Stimulated activated CD4-positive, alpha-beta T cell treated with anti-CD3 and anti-CD28 coated beads, Interleukin-4, amount 100 ng/mL, for 1 hour (primary cell): Measurements from ENCODE around the gene TBX4.
A peak's percentile ranks its signal among the peaks of the same experiment; 100 is the strongest.

Experiments
- DNase-seq: peaks from one replicate; pipeline ENCODE4 v3.0.0-alpha.2; 2020

Gene TBX4

DNA sequence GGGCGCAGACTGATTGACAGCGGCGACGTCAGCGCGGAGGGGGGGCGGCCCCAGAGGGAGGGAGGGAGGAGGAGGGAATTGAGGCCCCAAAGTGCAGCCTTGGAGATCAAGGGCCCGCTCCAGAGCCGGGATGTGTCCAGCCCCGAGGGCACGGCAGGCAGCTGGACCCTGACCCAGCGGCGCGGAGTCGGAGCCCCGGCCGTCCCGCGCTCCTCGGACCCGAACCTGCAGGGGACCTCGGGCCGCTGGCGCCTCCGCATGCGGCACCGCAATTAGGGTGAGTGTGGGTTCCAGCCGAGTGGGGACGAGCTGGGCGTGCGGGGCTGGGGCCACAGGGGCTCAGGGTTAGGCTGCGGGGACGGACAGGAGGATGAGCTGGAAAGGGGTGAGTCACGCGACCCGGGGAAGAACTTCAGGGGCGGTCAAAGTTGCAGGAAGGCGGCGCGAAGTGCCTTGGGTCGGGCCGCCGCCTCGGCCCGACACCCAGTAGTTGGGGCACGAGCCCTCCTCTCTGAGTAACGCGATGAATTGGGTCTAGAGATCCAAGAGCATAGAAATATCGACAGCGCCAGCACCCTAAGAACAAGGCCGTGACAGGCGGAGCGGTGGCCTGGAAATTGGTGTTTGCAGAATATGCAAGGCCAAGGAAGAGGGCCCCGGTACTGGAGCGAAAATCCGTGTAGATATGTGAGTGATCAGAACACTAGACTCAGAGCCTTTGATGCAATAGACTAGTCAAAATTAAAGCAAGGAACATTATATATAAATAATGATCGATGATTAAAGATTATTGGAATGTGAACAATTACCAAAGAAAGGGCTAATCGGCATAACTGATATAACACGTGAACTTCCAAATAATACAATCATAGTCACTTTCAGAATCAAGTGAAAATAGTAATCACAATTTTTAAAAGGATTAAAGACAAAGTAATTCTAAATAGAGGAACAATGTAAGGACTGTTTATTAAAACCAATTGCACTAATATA is at the start of gene TBX4:
Gene TBX4 (plus strand): TSS at position 122 of the 990 bp plus-strand sequence. CDS start 4,069 bp downstream, outside the sequence.
- DNase-seq = no peak

- no peak for DNase-seq
Measured at GRCh38 chr17:61402978-61403800, 49.0 kb upstream of the TBX4 start.

- no peak for DNase-seq
Measured at GRCh38 chr17:61403801-61404662, 48.2 kb upstream of the TBX4 start.

- DNase-seq = no peak
Measured at GRCh38 chr17:61404663-61404912, 47.6 kb upstream of the TBX4 start.

- no peak for DNase-seq
Measured at GRCh38 chr17:61404913-61405685, 47.1 kb upstream of the TBX4 start.

- no peak for DNase-seq
Measured at GRCh38 chr17:61405686-61406536, 46.3 kb upstream of the TBX4 start.

DNA sequence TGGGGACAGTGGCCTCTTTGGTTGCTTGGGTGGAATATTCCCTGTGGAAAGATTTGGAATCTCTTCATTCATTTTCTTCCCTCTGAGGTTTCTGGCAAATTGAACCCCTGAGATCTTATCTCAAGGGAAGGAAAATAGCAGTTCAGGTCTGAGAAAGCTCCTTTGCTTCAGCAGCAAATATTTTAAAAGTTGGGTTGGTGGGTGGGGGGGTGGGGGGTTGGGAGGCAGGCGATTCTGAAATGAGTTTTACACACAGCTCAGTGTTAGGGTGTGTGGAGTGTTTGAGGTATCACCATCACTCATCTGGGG is 45.7 kb upstream of the TBX4 start:
- DNase-seq = no peak

DNA sequence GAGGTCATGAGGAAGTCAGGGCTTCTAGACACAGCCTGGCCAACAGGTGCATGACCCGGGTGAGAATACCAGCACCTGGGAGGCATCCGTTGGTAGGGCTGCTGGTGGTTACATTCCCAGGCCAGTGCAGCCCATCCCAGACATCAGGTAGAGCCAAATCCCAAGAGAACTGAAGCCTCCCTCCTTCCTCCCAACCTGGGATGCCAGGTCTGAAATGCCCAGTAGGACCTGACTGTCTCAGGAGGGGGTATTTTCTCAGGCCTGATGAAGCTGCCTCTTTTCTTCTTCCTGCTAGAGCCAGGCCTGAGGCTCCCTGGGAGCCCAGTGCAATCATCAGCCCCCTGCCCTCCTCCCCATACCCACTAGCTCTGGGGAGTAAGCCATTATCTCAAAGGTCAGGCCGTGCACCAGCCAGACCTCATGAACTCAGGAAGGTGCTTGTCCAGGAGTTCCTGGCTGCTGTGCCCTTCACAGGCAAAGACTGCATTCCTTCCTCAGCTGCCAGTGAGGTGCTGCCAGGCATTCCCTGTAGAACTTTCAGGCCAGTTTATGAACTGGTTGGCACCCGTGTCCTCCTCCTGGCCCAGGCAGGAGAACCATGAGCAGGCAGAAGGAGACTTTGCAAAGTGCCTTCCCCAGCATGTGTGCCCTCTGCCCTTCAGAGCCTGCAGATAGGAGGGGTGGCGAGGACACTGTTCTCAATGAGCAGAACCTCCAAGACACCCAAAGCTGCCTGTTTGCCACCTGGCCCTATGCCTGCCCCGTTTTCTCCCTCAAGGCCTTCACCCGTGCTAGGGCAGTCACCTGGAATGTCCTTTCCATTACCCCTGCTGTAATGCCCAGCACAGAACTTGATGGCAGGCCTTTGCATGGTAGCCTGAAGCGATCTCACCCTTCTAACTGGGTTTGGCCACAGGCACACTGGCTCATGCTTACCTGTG is 45.0 kb upstream of the TBX4 start:
- no peak for DNase-seq

- no peak for DNase-seq
Measured at GRCh38 chr17:61408151-61409041, 43.8 kb upstream of the TBX4 start.

- peak; percentile 40 for DNase-seq
Measured at GRCh38 chr17:61409301-61410112, 42.7 kb upstream of the TBX4 start.

GRCh38 chr17:61410141-61411010 is 41.8 kb upstream of the TBX4 start:
- DNase-seq = peak; percentile 77

GRCh38 chr17:61411011-61411260 is 41.3 kb upstream of the TBX4 start:
- no peak for DNase-seq

DNA sequence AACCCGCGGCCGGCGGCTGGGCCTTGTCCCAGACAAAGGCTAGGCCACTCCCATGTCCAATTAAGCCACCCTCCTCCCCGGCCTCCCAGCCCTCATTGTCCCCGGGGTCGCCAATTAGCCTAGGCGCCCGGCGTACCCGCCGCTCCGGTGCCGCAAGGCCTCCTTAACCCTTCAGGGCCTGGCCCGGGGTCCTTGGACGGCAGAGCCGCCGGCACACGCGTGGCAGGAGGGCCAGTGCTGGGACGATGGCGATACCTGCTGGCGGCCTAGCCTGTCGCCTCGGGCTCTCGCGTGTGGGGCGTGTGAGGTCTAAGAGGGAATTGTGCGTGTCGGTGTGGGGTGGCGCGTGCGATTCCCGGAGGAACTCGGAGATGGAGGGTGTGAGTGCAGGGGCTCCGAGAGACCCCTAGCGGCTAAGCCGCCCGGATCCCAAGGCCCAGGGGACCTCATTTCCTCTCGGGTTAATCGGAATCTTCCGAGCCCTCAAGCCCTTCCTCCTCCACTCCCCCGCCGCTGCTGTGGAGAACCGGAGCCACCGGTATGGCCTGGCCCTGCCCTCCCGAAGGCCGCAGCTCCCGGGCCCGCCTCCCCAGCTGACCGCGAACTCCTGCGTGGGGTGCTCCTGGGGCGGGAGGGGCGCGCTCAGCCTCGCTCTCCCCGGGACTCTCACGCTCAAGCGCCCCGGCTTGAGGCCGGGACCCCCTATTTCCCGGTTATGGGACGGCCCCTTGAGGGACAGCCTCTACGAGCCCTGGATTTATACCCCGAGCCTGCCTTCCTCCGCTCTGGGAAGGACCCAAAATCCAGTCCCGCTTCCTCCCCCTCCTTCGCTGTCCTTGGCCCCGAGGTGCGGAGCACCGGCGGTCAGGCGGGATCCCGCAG is 40.7 kb upstream of the TBX4 start:
- DNase-seq = no peak

DNA sequence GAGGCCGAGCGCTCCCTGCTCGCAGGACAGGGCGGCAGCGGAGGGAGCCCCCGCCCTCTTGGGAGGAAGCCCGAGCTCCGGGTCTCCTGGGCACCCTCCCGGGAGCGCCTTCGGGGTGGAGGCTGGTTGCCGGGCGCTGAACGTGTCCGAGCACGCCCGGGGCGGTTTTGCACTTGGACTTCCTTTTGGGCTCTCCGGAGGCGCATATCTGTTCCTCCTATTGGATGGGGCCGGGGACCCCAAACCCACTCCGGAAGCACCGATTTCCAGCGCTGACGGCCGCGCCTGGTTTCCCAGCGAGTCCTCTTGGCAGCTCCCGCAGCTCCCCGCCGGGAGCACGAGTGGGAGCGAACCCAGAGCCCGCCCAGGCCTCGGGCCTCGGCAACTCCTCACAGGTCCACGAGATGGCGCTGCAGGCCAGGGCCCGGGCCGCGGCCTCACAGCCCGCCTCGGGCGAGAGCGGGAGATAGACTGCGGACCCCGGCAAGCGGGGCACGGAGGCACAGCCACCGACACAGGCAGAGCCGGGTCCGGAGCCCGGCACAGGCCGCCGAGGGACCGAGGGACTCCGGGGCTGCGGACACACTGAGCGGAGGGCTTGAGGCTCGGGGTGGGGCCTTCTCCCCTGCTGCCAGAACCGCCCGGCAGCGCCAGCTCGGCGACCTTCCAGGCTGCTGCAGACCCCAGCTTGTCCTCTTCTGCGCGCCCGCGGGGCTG is 39.9 kb upstream of the TBX4 start:
- peak; percentile 79 for DNase-seq

DNA sequence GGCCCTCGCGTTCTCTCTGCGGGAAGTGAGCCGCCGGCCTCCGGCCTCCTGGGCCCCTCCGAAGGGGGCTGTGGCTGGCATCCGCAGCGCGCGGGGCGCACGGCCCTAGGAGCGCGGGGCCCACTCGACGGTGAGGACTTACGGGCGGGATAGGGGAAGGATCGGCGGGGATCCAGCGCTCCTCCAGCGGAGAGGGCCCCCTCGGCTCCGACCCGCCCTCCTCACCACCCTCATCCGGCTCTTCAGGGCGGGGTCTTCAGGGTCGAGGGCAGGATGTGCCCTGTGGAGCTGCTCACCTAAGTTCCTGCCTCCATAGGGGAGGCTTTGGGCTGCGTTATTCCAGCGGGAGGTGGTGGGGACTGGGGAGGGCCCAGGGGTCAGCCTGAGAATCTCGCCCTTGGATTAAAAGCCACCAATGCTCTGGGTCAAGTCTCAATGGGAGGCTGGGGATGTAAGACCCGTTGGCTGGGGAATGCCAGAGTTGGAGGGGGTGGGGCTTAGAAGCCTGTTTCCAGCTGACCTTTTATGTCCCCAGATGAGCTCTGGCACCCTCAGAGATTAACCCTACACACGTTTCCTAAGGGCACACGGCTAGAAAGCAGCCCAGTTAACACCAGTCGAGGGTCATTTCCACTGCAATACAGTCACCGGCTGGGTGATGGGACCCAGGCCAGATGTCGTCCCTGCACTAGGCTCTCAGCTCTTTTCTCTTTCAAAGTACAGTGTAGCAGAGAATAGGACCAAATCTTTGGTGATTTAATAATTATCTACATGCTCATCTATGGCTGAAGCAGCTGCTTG is 39.2 kb upstream of the TBX4 start:
- no peak for DNase-seq
